Neural cell (in vitro differentiated cells): ENCODE results near the gene TSGA10IP.

Source experiments
- EP300 ChIP-seq: fragments of 450-650 bp; conservative IDR thresholded peaks from 2 replicates; pipeline ENCODE4 v1.6.1; 2014; ENCODE audit warnings: antibody characterized with exemption, mild to moderate bottlenecking, moderate library complexity; ENCODE audit not compliant: poor library complexity, severe bottlenecking
- EZH2 ChIP-seq: fragments of 200-600, 300-800 bp; shearing (Covaris generic), sonication (generic); IDR thresholded peaks from 2 replicates; pipeline ENCODE4 v1.6.1; 2014; ENCODE audit warnings: antibody characterized with exemption, low read length, borderline replicate concordance, mild to moderate bottlenecking; ENCODE audit not compliant: insufficient read depth, poor library complexity, severe bottlenecking
- MXI1 ChIP-seq: fragments of 450-650 bp; conservative IDR thresholded peaks from 2 replicates; pipeline ENCODE4 v1.6.1; 2014; ENCODE audit warnings: antibody characterized with exemption, mild to moderate bottlenecking; ENCODE audit not compliant: poor library complexity, severe bottlenecking
- POLR2AphosphoS5 ChIP-seq: IDR thresholded peaks from 2 replicates; pipeline ENCODE4 v1.6.1; 2012
- REST ChIP-seq: IDR thresholded peaks from 2 replicates; pipeline ENCODE4 v1.6.1; 2012; ENCODE audit warnings: borderline replicate concordance
- TAF1 ChIP-seq: IDR thresholded peaks from 2 replicates; pipeline ENCODE4 v1.6.1; 2012; ENCODE audit warnings: low read depth
- TF ChIP-seq, protein P1 (sequence below): fragments of 450-650 bp; IDR thresholded peaks from 2 replicates; pipeline ENCODE4 v1.5.1; 2014; ENCODE audit warnings: antibody characterized with exemption, mild to moderate bottlenecking, moderate library complexity; ENCODE audit not compliant: poor library complexity, severe bottlenecking

- TF ChIP-seq, protein P1, sequence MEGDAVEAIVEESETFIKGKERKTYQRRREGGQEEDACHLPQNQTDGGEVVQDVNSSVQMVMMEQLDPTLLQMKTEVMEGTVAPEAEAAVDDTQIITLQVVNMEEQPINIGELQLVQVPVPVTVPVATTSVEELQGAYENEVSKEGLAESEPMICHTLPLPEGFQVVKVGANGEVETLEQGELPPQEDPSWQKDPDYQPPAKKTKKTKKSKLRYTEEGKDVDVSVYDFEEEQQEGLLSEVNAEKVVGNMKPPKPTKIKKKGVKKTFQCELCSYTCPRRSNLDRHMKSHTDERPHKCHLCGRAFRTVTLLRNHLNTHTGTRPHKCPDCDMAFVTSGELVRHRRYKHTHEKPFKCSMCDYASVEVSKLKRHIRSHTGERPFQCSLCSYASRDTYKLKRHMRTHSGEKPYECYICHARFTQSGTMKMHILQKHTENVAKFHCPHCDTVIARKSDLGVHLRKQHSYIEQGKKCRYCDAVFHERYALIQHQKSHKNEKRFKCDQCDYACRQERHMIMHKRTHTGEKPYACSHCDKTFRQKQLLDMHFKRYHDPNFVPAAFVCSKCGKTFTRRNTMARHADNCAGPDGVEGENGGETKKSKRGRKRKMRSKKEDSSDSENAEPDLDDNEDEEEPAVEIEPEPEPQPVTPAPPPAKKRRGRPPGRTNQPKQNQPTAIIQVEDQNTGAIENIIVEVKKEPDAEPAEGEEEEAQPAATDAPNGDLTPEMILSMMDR, result no peak
- TF ChIP-seq POLR2AphosphoS5, result no peak
- no peak for TF ChIP-seq EP300
- no peak for TF ChIP-seq TAF1
- TF ChIP-seq EZH2, result peak; percentile 23
- TF ChIP-seq REST, result no peak
- no peak for TF ChIP-seq MXI1
Measured at GRCh38 chr11:65899356-65900124, 45.7 kb upstream of the TSGA10IP start.
